HEK293 (cell line): ENCODE results near the gene POLR2C.
A peak's percentile ranks its signal among the peaks of the same experiment; 100 is the strongest.

Experiments used
- CTCF ChIA-PET: fragments of 350-600 bp; formaldehyde crosslinking; extraction: SDS; loops from one replicate; lab custom pipeline; 2021; ENCODE audit warnings: antibody characterized with exemption; lab: Yijun Ruan, JAX
- POLR2A ChIA-PET: fragments of 300-600 bp; formaldehyde crosslinking; extraction: SDS; loops from one replicate; lab custom pipeline; 2020; ENCODE audit warnings: antibody characterized with exemption, inconsistent platforms; lab: Yijun Ruan, JAX
- H3K27ac ChIP-seq: fragments of 200-500 bp; sonication (Bioruptor generic); 2 replicates; pipeline ENCODE4 v1.5.1; 2014; ENCODE audit warnings: low read depth, low read length, control low read depth, inconsistent platforms; ENCODE audit errors: extremely low read depth
- H3K36me3 ChIP-seq, 2 experiments: fragments of 200-500 bp in 1 of 2; sonication (Bioruptor generic) in 1 of 2; 1 replicate in 1 of 2; 2 replicates in 1 of 2; pipeline ENCODE4 v1.5.1; 2014 to 2017; ENCODE audit warnings: inconsistent platforms in 2 of 2, low read length in 2 of 2; ENCODE audit not compliant: control insufficient read depth in 2 of 2, insufficient read depth in 1 of 2
- H3K4me1 ChIP-seq: fragments of 200-500 bp; sonication (Bioruptor generic); 2 replicates; pipeline ENCODE4 v1.5.1; 2014; ENCODE audit warnings: mild to moderate bottlenecking, low read length, inconsistent platforms; ENCODE audit not compliant: control insufficient read depth, insufficient read depth
- H3K4me3 ChIP-seq: 2 replicates; pipeline ENCODE4 v1.5.1; 2011; ENCODE audit warnings: low read depth, mild to moderate bottlenecking, control low read depth, low read length, moderate library complexity
- H3K9me3 ChIP-seq: fragments of 200-500 bp; sonication (Bioruptor generic); 2 replicates; pipeline ENCODE4 v1.5.1; 2014; ENCODE audit warnings: low read depth, low read length, inconsistent platforms; ENCODE audit not compliant: control insufficient read depth, insufficient read depth
- MYNN ChIP-seq: fragments of 450-650 bp; formaldehyde crosslinking; IDR thresholded peaks from 2 replicates; pipeline ENCODE4 v1.5.1; 2016; ENCODE audit warnings: missing biosample characterization, missing genetic modification characterization, borderline replicate concordance
- PATZ1 ChIP-seq: fragments of 450-650 bp; formaldehyde crosslinking; IDR thresholded peaks from 2 replicates; pipeline ENCODE4 v1.5.1; 2016; ENCODE audit warnings: missing biosample characterization, missing genetic modification characterization
- PRDM10 ChIP-seq: fragments of 450-650 bp; formaldehyde crosslinking; IDR thresholded peaks from 2 replicates; pipeline ENCODE4 v1.5.1; 2016; ENCODE audit warnings: missing biosample characterization, missing genetic modification characterization
- PRDM4 ChIP-seq: fragments of 450-650 bp; formaldehyde crosslinking; IDR thresholded peaks from 2 replicates; pipeline ENCODE4 v1.5.1; 2017; ENCODE audit warnings: missing biosample characterization, missing genetic modification characterization
- ZBTB11 ChIP-seq: fragments of 450-650 bp; formaldehyde crosslinking; conservative IDR thresholded peaks from 2 replicates; pipeline ENCODE4 v1.5.1; 2016; ENCODE audit warnings: low read depth, missing biosample characterization, missing genetic modification characterization
- ZBTB17 ChIP-seq: fragments of 450-650 bp; formaldehyde crosslinking; IDR thresholded peaks from 2 replicates; pipeline ENCODE4 v1.5.1; 2016; ENCODE audit warnings: missing biosample characterization, missing genetic modification characterization
- ZBTB48 ChIP-seq: fragments of 450-650 bp; formaldehyde crosslinking; IDR thresholded peaks from 2 replicates; pipeline ENCODE4 v1.5.1; 2016; ENCODE audit warnings: missing biosample characterization, missing genetic modification characterization
- ZNF132 ChIP-seq: fragments of 450-650 bp; formaldehyde crosslinking; IDR thresholded peaks from 2 replicates; pipeline ENCODE4 v1.5.1; 2017; ENCODE audit warnings: missing biosample characterization, missing genetic modification characterization, borderline replicate concordance
- ZNF530 ChIP-seq: fragments of 450-650 bp; formaldehyde crosslinking; IDR thresholded peaks from 2 replicates; pipeline ENCODE4 v1.5.1; 2016; ENCODE audit warnings: low read depth, missing biosample characterization, missing genetic modification characterization
- ZNF555 ChIP-seq: fragments of 450-650 bp; formaldehyde crosslinking; conservative IDR thresholded peaks from 2 replicates; pipeline ENCODE4 v1.5.1; 2017; ENCODE audit warnings: missing biosample characterization, mild to moderate bottlenecking, missing genetic modification characterization, inconsistent platforms
- ZNF654 ChIP-seq: fragments of 450-650 bp; formaldehyde crosslinking; IDR thresholded peaks from 2 replicates; pipeline ENCODE4 v1.5.1; 2016; ENCODE audit warnings: low read depth, missing biosample characterization, missing genetic modification characterization
- ZNF791 ChIP-seq: fragments of 450-650 bp; formaldehyde crosslinking; IDR thresholded peaks from 2 replicates; pipeline ENCODE4 v1.5.1; 2016; ENCODE audit warnings: missing biosample characterization, missing genetic modification characterization
- ZSCAN18 ChIP-seq: fragments of 450-650 bp; formaldehyde crosslinking; IDR thresholded peaks from 2 replicates; pipeline ENCODE4 v1.5.1; 2016; ENCODE audit warnings: missing biosample characterization, missing genetic modification characterization

Gene POLR2C

GRCh38 chr16:57444711-57445110, 17.8 kb upstream of the POLR2C start:
- CTCF ChIA-PET = interaction anchor here (0.6 to 2.5 kb wide), 5 partner anchors 17 to 143 kb away, joined by 3 to 17 read pairs (median 5); partner anchors contain the start of gene POLR2C
- POLR2A ChIA-PET = interaction anchor here (2.2 kb wide), 1 partner anchor 18 kb away, joined by 13 read pairs; the partner anchor contains the start of gene POLR2C
- Histone ChIP-seq H3K27ac (no peak overlapping the region), H3K9me3 (no peaks in the 10 kb centered on the region), H3K36me3 (peaks cover 0 to 23% of the 10 kb centered on the region in 2 experiments; a peak in 2 of 3 replicates), H3K4me1 (no peaks in the 10 kb centered on the region), H3K4me3 (no peak overlapping the region)
- TF ChIP-seq MYNN (peak; percentile 63; the same call in 1 of the 2 replicates), ZNF530 (no peak), ZSCAN18 (tag by site-specific recombination) (no peak), PRDM4 (tag by site-specific recombination) (no peak), ZNF132 (tag by site-specific recombination) (no peak), ZNF555 (tag by site-specific recombination) (no peak)

- H3K4me1 ChIP-seq = no peaks in the 10 kb centered on the region
- H3K36me3 ChIP-seq = peaks cover 6 to 17% of the 10 kb centered on the region in 2 experiments; a peak in 2 of 3 replicates
- ChIA-PET POLR2A (interaction anchor here (0.7 to 2.2 kb wide), 2 partner anchors 17 to 712 kb away, joined by 6 to 13 read pairs; partner anchors contain the start of gene POLR2C), CTCF (interaction anchor here (2.2 to 2.5 kb wide), 2 partner anchors 16 to 28 kb away, joined by 9 to 17 read pairs; partner anchors contain the start of gene POLR2C)
- no peak overlapping the region for H3K4me3 ChIP-seq
- TF ChIP-seq ZBTB11 (tag by site-specific recombination) = no peak
- no peak for TF ChIP-seq PATZ1 (tag by site-specific recombination)
- H3K27ac ChIP-seq = no peak overlapping the region
- no peaks in the 10 kb centered on the region for H3K9me3 ChIP-seq
Measured at GRCh38 chr16:57445510-57445909, 17.0 kb upstream of the POLR2C start.

- TF ChIP-seq ZNF791 (tag by site-specific recombination) (no peak), ZBTB48 (tag by site-specific recombination) (peak; percentile 80; the same call in 1 of the 2 replicates), PRDM10 (tag by site-specific recombination) (peak; percentile 51), ZBTB17 (peak; percentile 93), ZNF654 (tag by site-specific recombination) (no peak)
- TF ChIP-seq, all 188 proteins: peak for 3
- H3K36me3 ChIP-seq = peaks cover 11 to 15% of the 10 kb centered on the region in 2 experiments
- CTCF ChIA-PET = interaction anchor here (0.6 to 2.2 kb wide), 7 partner anchors 15 to 571 kb away, joined by 3 to 9 read pairs (median 4); partner anchors contain the start of gene POLR2C
- H3K27ac ChIP-seq = peak overlapping the region; percentile 77; the same call in 1 of the 2 replicates
- no peaks in the 10 kb centered on the region for H3K9me3 ChIP-seq
- H3K4me3 ChIP-seq = peak overlapping the region; percentile 95
- POLR2A ChIA-PET = interaction anchor here (0.9 to 2.4 kb wide), 23 partner anchors 8 to 261 kb away, joined by 3 to 40 read pairs (median 4); partner anchors contain the start of genes ADGRG1, POLR2C, PSME3IP1 and RSPRY1
- no peaks in the 10 kb centered on the region for H3K4me1 ChIP-seq
Measured at GRCh38 chr16:57446531-57447185, 15.8 kb upstream of the POLR2C start.
